ENCODE results near the gene MAST4. TPM values are rescaled to one million over a fixed set of nuclear protein-coding genes. Genes with fewer than 3 reads are reported as not detected.

The MAST4 gene
- total and polyA plus RNA-seq, 2 of the 8 experiments (the other 6 are each of a cell fraction or from before 2014, with no cell fraction given), result 1.5 to 2.6 TPM

DNA sequence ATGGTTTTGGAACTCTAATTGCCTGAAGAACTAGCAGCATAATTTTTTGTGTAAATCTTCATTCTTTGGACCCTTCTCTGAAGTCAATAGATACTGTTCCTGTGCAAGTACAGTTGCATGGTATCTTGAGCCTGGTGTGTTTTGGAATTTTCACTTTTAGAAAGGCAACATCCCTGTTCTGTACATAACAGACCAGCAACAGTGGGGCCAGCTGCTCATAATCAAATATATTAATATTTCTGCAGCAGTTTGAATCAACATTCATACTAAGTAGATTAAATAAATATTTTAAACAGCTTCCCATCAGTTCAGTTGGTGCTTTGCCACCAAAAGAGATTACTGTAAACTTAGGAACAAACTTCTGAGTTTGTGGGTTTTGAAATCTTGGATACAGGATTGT is 502.5 kb downstream of the MAST4 start:
- POLR2A ChIA-PET (ENCODE audit: partially characterized antibody), result no interaction called here
- FAIRE-seq, result no peak
- Histone ChIP-seq H3K23me2 (ENCODE audit: low read depth, low read length) (no peaks in the 10 kb centered on the region), H2BK120ac (replicated peaks; ENCODE audit: low read depth, low read length) (no peak overlapping the region), H4K20me1 (replicated peaks in 1 of 2; ENCODE audit: control insufficient read depth in 1 of 2, insufficient read depth in 2 of 2, low read length in 2 of 2) (no peaks in the 10 kb centered on the region), H3K79me1 (ENCODE audit: low read depth, low read length) (no peaks in the 10 kb centered on the region), H4K8ac (ENCODE audit: extremely low read depth, insufficient read depth, low read length) (no peak overlapping the region), H4K91ac (replicated peaks; ENCODE audit: insufficient read length, low read length) (no peak overlapping the region), H2AFZ (ENCODE audit: low read length) (no peak overlapping the region), H2BK20ac (ENCODE audit: low read length) (no peak overlapping the region), H3K4ac (replicated peaks; ENCODE audit: insufficient read length, low read depth, low read length) (no peak overlapping the region), H2BK5ac (ENCODE audit: low read depth, low read length) (no peak overlapping the region), H4K5ac (ENCODE audit: insufficient read length, low read depth, low read length) (no peak overlapping the region), H2AK5ac (ENCODE audit: low read depth, low read length) (no peak overlapping the region), H3K4me3 (ENCODE audit: extremely low read depth in 1 of 4, insufficient read depth in 2 of 4, low read depth in 3 of 4, low read length in 4 of 4) (no peak overlapping the region), H3K18ac (ENCODE audit: extremely low read depth, low read length) (no peak overlapping the region), H3K9me3 (ENCODE audit: insufficient read depth in 2 of 2, low read depth in 1 of 2, low read length in 1 of 2) (no peaks in the 10 kb centered on the region), H3K9ac (replicated peaks in 1 of 4; ENCODE audit: extremely low read depth in 1 of 4, low read depth in 3 of 4, low read length in 3 of 4) (no peak overlapping the region), H3K4me1 (replicated peaks in 1 of 4; ENCODE audit: control insufficient read depth in 3 of 4, insufficient read depth in 4 of 4, low read length in 3 of 4) (peaks cover 0 to 10% (median 7%) of the 10 kb centered on the region in 4 experiments; a peak in 4 of 7 replicates), H3K27me3 (replicated peaks in 1 of 4; ENCODE audit: control insufficient read depth in 3 of 4, extremely low read depth in 1 of 4, insufficient read depth in 3 of 4, low read length in 3 of 4) (no peaks in the 10 kb centered on the region), H3K56ac (replicated peaks; ENCODE audit: insufficient read length, low read depth, low read length) (no peak overlapping the region), H3K4me2 (ENCODE audit: insufficient read depth in 1 of 2, low read depth in 2 of 2, low read length in 2 of 2) (no peak overlapping the region), H3K14ac (ENCODE audit: insufficient read length) (no peak overlapping the region), H3K27ac (ENCODE audit: low read depth, low read length) (no peak overlapping the region), H2BK12ac (ENCODE audit: low read depth, low read length) (no peak overlapping the region), H3K23ac (ENCODE audit: insufficient read length) (no peak overlapping the region), H3K79me2 (ENCODE audit: control insufficient read depth in 1 of 2, insufficient read depth in 2 of 2, low read length in 2 of 2) (no peaks in the 10 kb centered on the region), H2BK15ac (ENCODE audit: low read length) (no peak overlapping the region), H3K36me3 (ENCODE audit: control insufficient read depth in 2 of 4, insufficient read depth in 4 of 4, low read length in 3 of 4) (no peaks in the 10 kb centered on the region)
- no peak for DNase-seq (ENCODE audit: low read depth in 1 of 2, low spot score in 2 of 2)
- CTCF ChIA-PET (ENCODE audit: partially characterized antibody), result interaction anchor here (0.8 kb wide), 2 partner anchors 11 to 110 kb away, joined by 3 read pairs; no protein-coding TSS in a partner anchor
- TF ChIP-seq RBBP5 (IDR thresholded peaks at IDR 0.05; ENCODE audit: borderline replicate concordance, low read depth, low read length) (no peak), RNF2 (IDR thresholded peaks at IDR 0.05; ENCODE audit: borderline replicate concordance, low read depth, low read length, missing control alignments, poor library complexity, severe bottlenecking) (no peak), YY1 (IDR thresholded peaks at IDR 0.05; ENCODE audit: low read depth, low read length) (no peak), MAFK (IDR thresholded peaks at IDR 0.05; ENCODE audit: low read depth, low read length) (no peak), HDAC2 (IDR thresholded peaks at IDR 0.05; ENCODE audit: borderline replicate concordance in 1 of 2, low read depth in 2 of 2, low read length in 2 of 2) (no peak), POU5F1 (IDR thresholded peaks at IDR 0.05; ENCODE audit: low read depth, low read length) (no peak), EP300 (IDR thresholded peaks at IDR 0.05; ENCODE audit: borderline replicate concordance in 1 of 2, low read depth in 2 of 2, low read length in 2 of 2) (no peak), BCL11A (IDR thresholded peaks at IDR 0.05; ENCODE audit: low read depth in 2 of 2, low read length in 2 of 2) (no peak), BACH1 (IDR thresholded peaks at IDR 0.05; ENCODE audit: low read length) (no peak), NANOG (IDR thresholded peaks at IDR 0.05; ENCODE audit: insufficient read depth, low read depth, low read length, poor library complexity, severe bottlenecking) (no peak)
- TF ChIP-seq, protein P1, sequence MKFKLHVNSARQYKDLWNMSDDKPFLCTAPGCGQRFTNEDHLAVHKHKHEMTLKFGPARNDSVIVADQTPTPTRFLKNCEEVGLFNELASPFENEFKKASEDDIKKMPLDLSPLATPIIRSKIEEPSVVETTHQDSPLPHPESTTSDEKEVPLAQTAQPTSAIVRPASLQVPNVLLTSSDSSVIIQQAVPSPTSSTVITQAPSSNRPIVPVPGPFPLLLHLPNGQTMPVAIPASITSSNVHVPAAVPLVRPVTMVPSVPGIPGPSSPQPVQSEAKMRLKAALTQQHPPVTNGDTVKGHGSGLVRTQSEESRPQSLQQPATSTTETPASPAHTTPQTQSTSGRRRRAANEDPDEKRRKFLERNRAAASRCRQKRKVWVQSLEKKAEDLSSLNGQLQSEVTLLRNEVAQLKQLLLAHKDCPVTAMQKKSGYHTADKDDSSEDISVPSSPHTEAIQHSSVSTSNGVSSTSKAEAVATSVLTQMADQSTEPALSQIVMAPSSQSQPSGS (IDR thresholded peaks at IDR 0.05; ENCODE audit: low read length), result no peak

Measured in H1 (cell line).